HG03060 (cell line): ENCODE results near the gene RBMS3.

ENCODE experiments used
- ATAC-seq: cut with Tn5 transposase; IDR thresholded peaks from one replicate; pipeline ENCODE4 v1.9.1; 2021; ENCODE audit warnings: low read depth, moderate number of reproducible peaks; ENCODE audit not compliant: unreplicated experiment

Gene RBMS3

GRCh38 chr3:29557186-29557585 lies 276.3 kb downstream of the RBMS3 start:
- no peak for ATAC-seq

GRCh38 chr3:29557825-29558224 lies 277.0 kb downstream of the RBMS3 start:
- ATAC-seq = no peak

GRCh38 chr3:29559741-29560465 lies 279.0 kb downstream of the RBMS3 start:
- no peak for ATAC-seq

GRCh38 chr3:29561651-29562149 lies 280.8 kb downstream of the RBMS3 start:
- no peak for ATAC-seq

GRCh38 chr3:29565236-29565635 lies 284.4 kb downstream of the RBMS3 start:
- ATAC-seq = no peak

GRCh38 chr3:29567501-29567900 lies 286.6 kb downstream of the RBMS3 start:
- no peak for ATAC-seq

- ATAC-seq = no peak
These were observed 287.5 kb downstream of the RBMS3 start for GRCh38 chr3:29568355-29568754.

- ATAC-seq = no peak
These were observed 295.3 kb downstream of the RBMS3 start for GRCh38 chr3:29576181-29576580.

- no peak for ATAC-seq
These were observed 295.8 kb downstream of the RBMS3 start for GRCh38 chr3:29576675-29577074.

GRCh38 chr3:29577250-29577649 lies 296.4 kb downstream of the RBMS3 start:
- ATAC-seq = no peak

GRCh38 chr3:29581311-29581710 lies 300.4 kb downstream of the RBMS3 start:
- ATAC-seq = no peak

- ATAC-seq = no peak
These were observed 301.4 kb downstream of the RBMS3 start for GRCh38 chr3:29582273-29582672.

- no peak for ATAC-seq
These were observed 303.0 kb downstream of the RBMS3 start for GRCh38 chr3:29583861-29584260.

- no peak for ATAC-seq
These were observed 304.5 kb downstream of the RBMS3 start for GRCh38 chr3:29585368-29585767.

- ATAC-seq = no peak
These were observed 306.5 kb downstream of the RBMS3 start for GRCh38 chr3:29587340-29587739.

GRCh38 chr3:29590012-29590411 lies 309.1 kb downstream of the RBMS3 start:
- no peak for ATAC-seq

GRCh38 chr3:29590461-29590860 lies 309.6 kb downstream of the RBMS3 start:
- ATAC-seq = no peak

GRCh38 chr3:29591579-29591978 lies 310.7 kb downstream of the RBMS3 start:
- ATAC-seq = no peak

- ATAC-seq = no peak
These were observed 312.9 kb downstream of the RBMS3 start for GRCh38 chr3:29593802-29594201.

- ATAC-seq = no peak
These were observed 313.4 kb downstream of the RBMS3 start for GRCh38 chr3:29594261-29594660.

- ATAC-seq = no peak
These were observed 316.6 kb downstream of the RBMS3 start for GRCh38 chr3:29597376-29598008.
